K562 (cell line): ENCODE results near the gene HVCN1. TPM values are rescaled to one million over a fixed set of nuclear protein-coding genes. Genes with fewer than 3 reads are reported as not detected.

ENCODE experiments used
- BCOR ChIP-seq: fragments of 450-650 bp; IDR thresholded peaks from 2 replicates; pipeline ENCODE4 v1.6.1; 2016
- CC2D1A ChIP-seq: fragments of 450-650 bp; IDR thresholded peaks from 2 replicates; pipeline ENCODE4 v1.6.1; 2017; ENCODE audit warnings: mild to moderate bottlenecking
- COPS2 ChIP-seq: fragments of 450-650 bp; conservative IDR thresholded peaks from 2 replicates; pipeline ENCODE4 v1.6.1; 2016; ENCODE audit warnings: mild to moderate bottlenecking, moderate library complexity
- EGR1 ChIP-seq: fragments of 450-650 bp; conservative IDR thresholded peaks from 2 replicates; pipeline ENCODE4 v1.6.1; 2017; ENCODE audit warnings: mild to moderate bottlenecking
- MCM7 ChIP-seq, 2 experiments: fragments of 450-650 bp; IDR thresholded peaks; 2 replicates each; pipeline ENCODE4 v1.6.1; 2016 to 2018
- MEIS2 ChIP-seq: fragments of 450-650 bp; IDR thresholded peaks from 2 replicates; pipeline ENCODE4 v1.6.1; 2014; ENCODE audit warnings: mild to moderate bottlenecking; ENCODE audit not compliant: partially characterized antibody
- NR0B1 ChIP-seq: fragments of 450-650 bp; IDR thresholded peaks from one replicate; pipeline ENCODE4 v1.6.1; 2018; ENCODE audit warnings: mild to moderate bottlenecking, moderate library complexity; ENCODE audit not compliant: partially characterized antibody
- SAP30 ChIP-seq: fragments of 200-600 bp; sonication (generic); IDR thresholded peaks from 2 replicates; pipeline ENCODE4 v1.6.1; 2012; ENCODE audit warnings: borderline replicate concordance, low read depth, mild to moderate bottlenecking, moderate library complexity, low read length, control low read depth, inconsistent platforms; ENCODE audit not compliant: insufficient read depth, poor library complexity, severe bottlenecking
- TBP ChIP-seq: optimal IDR thresholded peaks from 2 replicates; pipeline ENCODE3; 2011; ENCODE audit warnings: low read depth, low read length, improper control_type of control experiment
- U2AF2 ChIP-seq: fragments of 200-400 bp; formaldehyde crosslinking; optimal IDR thresholded peaks from 2 replicates; pipeline ENCODE3; 2017; ENCODE audit warnings: low read depth, mild to moderate bottlenecking, low read length
- ZFP91 ChIP-seq: sonication (generic); formaldehyde crosslinking; IDR thresholded peaks from 2 replicates; pipeline ENCODE4 v1.8.0; 2022; ENCODE audit warnings: mild to moderate bottlenecking, missing genetic modification reagents
- ZNF134 ChIP-seq: fragments of 250-450 bp; sonication (Bioruptor Pico); conservative IDR thresholded peaks from 2 replicates; pipeline ENCODE4 v1.4.0; 2020
- ZNF143 ChIP-seq: sonication (generic); formaldehyde crosslinking; IDR thresholded peaks from 2 replicates; pipeline ENCODE4 v1.9.0; 2022; ENCODE audit warnings: mild to moderate bottlenecking, missing genetic modification reagents
- ZNF318 ChIP-seq, 2 experiments: fragments of 450-650 bp; IDR thresholded peaks; 2 replicates each; pipeline ENCODE4 v1.6.1; 2016; ENCODE audit warnings: mild to moderate bottlenecking in 2 of 2, borderline replicate concordance in 1 of 2, low read depth in 1 of 2, moderate library complexity in 1 of 2
- ZNF507 ChIP-seq: conservative IDR thresholded peaks from 2 replicates; pipeline ENCODE4 v1.6.1; 2017; ENCODE audit warnings: missing genetic modification characterization, missing compliant biosample characterization
- polyA plus RNA-seq, 8 experiments: library from polyadenylated mRNA; depleted of rRNA in 4 of 8; stranded (reverse) in 5 of 8; unstranded in 3 of 8; fragments of >200 nt; fragmentation: Nextera tagmentation in 2 of 8; fragmentation: Illumina TruSeq in 1 of 8; extraction: Ambion mirVana in 2 of 8; extraction: Trizol in 1 of 8; gene quantifications; 2 replicates each; pipeline versions ENCODE4 v1.2.1 to v1.2.3, GENCODE V29; 2011 to 2014; ENCODE audit warnings: inconsistent platforms in 1 of 8, missing spikeins in 1 of 8
- total RNA-seq, 7 experiments: library from RNA; depleted of rRNA in 6 of 7; stranded (reverse); fragments of >200 nt in 6 of 7; fragmentation: Illumina TruSeq in 2 of 7; extraction: Trizol in 2 of 7; gene quantifications; 2 replicates each; pipeline versions ENCODE4 v1.2.1 to v1.2.3, GENCODE V29; 2011 to 2021; ENCODE audit warnings: low replicate concordance in 1 of 7

HVCN1 gene
- total and polyA plus RNA-seq, 9 of the 15 experiments (the other 6 are each of a cell fraction or from before 2014, with no cell fraction given), result 0.21 to 1.4 (median 0.74) TPM

- TF ChIP-seq CC2D1A (no peak), ZNF143 (CRISPR knock-in tag) (no peak), TBP (no peak), MEIS2 (no peak), EGR1 (no peak), COPS2 (no peak), ZNF507 (tag) (no peak), ZNF318 (IDR thresholded peaks at IDR 0.05; ENCODE audit: borderline replicate concordance in 1 of 2, low read depth in 1 of 2) (no peak), ZNF134 (CRISPR knock-in tag) (no peak), NR0B1 (no peak), ZFP91 (CRISPR knock-in tag) (no peak), MCM7 (IDR thresholded peaks at IDR 0.05) (no peak), U2AF2 (no peak), BCOR (peak; percentile 9; the same call in 1 of the 2 replicates), SAP30 (no peak)
Measured at GRCh38 chr12:110688446-110689280, at the start of gene HVCN1 (continued).
